Astrocyte (in vitro differentiated cells and primary cell): ENCODE data around the gene LRRK2. TPM values are rescaled to one million over a fixed set of nuclear protein-coding genes. Genes with fewer than 3 reads are reported as not detected.
A peak's percentile ranks its signal among the peaks of the same experiment; 100 is the strongest.

Source experiments
- DNase-seq: peaks from one replicate; pipeline ENCODE4 v3.0.0-alpha.2; 2010; ENCODE audit warnings: low read depth
- FAIRE-seq: peaks from 2 replicates; lab custom pipeline; 2011; peaks lifted over from hg19 to GRCh38; lab: Jason Lieb, UNC
- H2AFZ ChIP-seq: 2 replicates; pipeline ENCODE4 v1.6.0; 2012; ENCODE audit warnings: low read depth, low read length, inconsistent platforms
- H3K27ac ChIP-seq: 2 replicates; pipeline ENCODE4 v1.5.1; 2011; ENCODE audit warnings: low read depth, low read length, inconsistent platforms
- H3K27me3 ChIP-seq: 2 replicates; pipeline ENCODE4 v1.6.0; 2011; ENCODE audit warnings: low read length, inconsistent platforms; ENCODE audit not compliant: insufficient read depth
- H3K36me3 ChIP-seq: 2 replicates; pipeline ENCODE4 v1.5.1; 2011; ENCODE audit warnings: low read length, inconsistent platforms; ENCODE audit not compliant: insufficient read depth
- H3K4me1 ChIP-seq: 2 replicates; pipeline ENCODE4 v1.5.1; 2011; ENCODE audit warnings: low read length, inconsistent platforms; ENCODE audit not compliant: insufficient read depth
- H3K4me2 ChIP-seq: 2 replicates; pipeline ENCODE4 v1.6.0; 2012; ENCODE audit warnings: low read length, inconsistent platforms
- H3K4me3 ChIP-seq: 2 replicates; pipeline ENCODE4 v1.5.1; 2011; ENCODE audit warnings: low read depth, mild to moderate bottlenecking, low read length, inconsistent platforms; ENCODE audit not compliant: insufficient read depth
- H3K79me2 ChIP-seq: 2 replicates; pipeline ENCODE4 v1.6.0; 2012; ENCODE audit warnings: mild to moderate bottlenecking, low read length, inconsistent platforms; ENCODE audit not compliant: insufficient read depth
- H3K9ac ChIP-seq: 2 replicates; pipeline ENCODE4 v1.6.0; 2012; ENCODE audit warnings: mild to moderate bottlenecking, low read length, inconsistent platforms
- H3K9me3 ChIP-seq: 2 replicates; pipeline ENCODE4 v1.5.1; 2012; ENCODE audit warnings: low read depth, mild to moderate bottlenecking, low read length, inconsistent platforms; ENCODE audit not compliant: insufficient read depth
- H4K20me1 ChIP-seq: 2 replicates; pipeline ENCODE4 v1.6.0; 2012; ENCODE audit warnings: low read length, inconsistent platforms; ENCODE audit not compliant: insufficient read depth
- H3K27ac Mint-ChIP-seq: one replicate; pipeline ENCODE4 v1.8.0; 2021; ENCODE audit warnings: mild to moderate bottlenecking, mixed read lengths; ENCODE audit not compliant: unreplicated experiment
- H3K27me3 Mint-ChIP-seq: one replicate; pipeline ENCODE4 v1.8.0; 2021; ENCODE audit warnings: low read depth, mixed read lengths; ENCODE audit not compliant: unreplicated experiment
- H3K36me3 Mint-ChIP-seq: one replicate; pipeline ENCODE4 v1.8.0; 2021; ENCODE audit warnings: low read depth, mixed read lengths; ENCODE audit not compliant: unreplicated experiment
- H3K4me1 Mint-ChIP-seq: one replicate; pipeline ENCODE4 v1.8.0; 2021; ENCODE audit warnings: low read depth, mixed read lengths; ENCODE audit not compliant: unreplicated experiment
- H3K4me3 Mint-ChIP-seq: one replicate; pipeline ENCODE4 v1.8.0; 2021; ENCODE audit warnings: mild to moderate bottlenecking, moderate library complexity, mixed read lengths; ENCODE audit not compliant: unreplicated experiment
- H3K9me3 Mint-ChIP-seq: one replicate; pipeline ENCODE4 v1.8.0; 2021; ENCODE audit warnings: mild to moderate bottlenecking, mixed read lengths; ENCODE audit not compliant: unreplicated experiment
- EZH2 ChIP-seq: IDR thresholded peaks from 2 replicates; pipeline ENCODE4 v1.6.1; 2012; ENCODE audit warnings: mild to moderate bottlenecking, low read length, inconsistent platforms; ENCODE audit not compliant: insufficient read depth
- total RNA-seq: library from RNA; stranded (reverse); gene quantifications from 2 replicates; pipeline ENCODE4 v1.2.1, GENCODE V29; 2021
- TF ChIP-seq, protein P1 (sequence below): IDR thresholded peaks from 2 replicates; pipeline ENCODE4 v1.5.1; 2011; ENCODE audit warnings: low read depth, mild to moderate bottlenecking, inconsistent platforms, low read length, moderate library complexity; ENCODE audit not compliant: insufficient read depth

LRRK2 gene
- total RNA-seq, 1 donor from 2014 or later = 0.02 TPM

DNA sequence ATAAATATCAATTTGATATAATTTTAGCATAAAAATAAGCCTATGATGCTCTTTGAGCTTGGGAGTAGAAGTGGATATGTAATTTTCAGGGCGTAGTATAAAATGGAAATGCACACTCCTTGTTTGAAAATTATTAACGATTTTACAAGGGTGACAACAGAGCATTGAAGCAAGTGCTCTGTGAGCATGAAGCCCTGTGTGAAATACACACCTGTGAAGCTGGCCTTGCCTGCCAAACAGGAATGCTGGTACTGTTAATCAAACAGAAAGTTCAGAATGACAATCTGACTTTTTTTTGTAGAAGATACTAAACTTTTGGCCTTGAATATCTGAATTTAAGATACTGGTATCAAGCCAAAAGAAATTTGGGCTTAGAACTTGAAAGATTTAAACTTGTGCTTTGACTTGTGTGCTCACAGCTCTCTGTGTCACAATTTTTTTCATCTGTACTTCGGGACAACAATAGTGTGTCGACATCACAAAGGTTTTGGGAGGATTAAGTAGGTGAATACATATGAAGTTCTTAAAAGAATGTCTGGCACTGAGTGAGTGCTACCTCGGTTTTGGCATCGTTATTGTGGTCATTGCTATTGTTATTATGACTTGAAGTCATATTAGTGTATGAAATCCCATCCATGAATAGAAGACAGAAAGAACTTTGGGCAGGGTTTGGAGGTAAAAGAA, 47.3 kb downstream of the LRRK2 start:
- no peaks in the 10 kb centered on the region for H3K79me2 ChIP-seq
- Mint-ChIP-seq H3K36me3 (no peaks in the 10 kb centered on the region), H3K4me3 (no peak overlapping the region), H3K4me1 (no peaks in the 10 kb centered on the region), H3K27me3 (no peaks in the 10 kb centered on the region), H3K9me3 (no peaks in the 10 kb centered on the region), H3K27ac (no peak overlapping the region)
- H3K27me3 ChIP-seq = no peaks in the 10 kb centered on the region
- H3K36me3 ChIP-seq = no peaks in the 10 kb centered on the region
- no peak for TF ChIP-seq EZH2
- TF ChIP-seq, protein P1, sequence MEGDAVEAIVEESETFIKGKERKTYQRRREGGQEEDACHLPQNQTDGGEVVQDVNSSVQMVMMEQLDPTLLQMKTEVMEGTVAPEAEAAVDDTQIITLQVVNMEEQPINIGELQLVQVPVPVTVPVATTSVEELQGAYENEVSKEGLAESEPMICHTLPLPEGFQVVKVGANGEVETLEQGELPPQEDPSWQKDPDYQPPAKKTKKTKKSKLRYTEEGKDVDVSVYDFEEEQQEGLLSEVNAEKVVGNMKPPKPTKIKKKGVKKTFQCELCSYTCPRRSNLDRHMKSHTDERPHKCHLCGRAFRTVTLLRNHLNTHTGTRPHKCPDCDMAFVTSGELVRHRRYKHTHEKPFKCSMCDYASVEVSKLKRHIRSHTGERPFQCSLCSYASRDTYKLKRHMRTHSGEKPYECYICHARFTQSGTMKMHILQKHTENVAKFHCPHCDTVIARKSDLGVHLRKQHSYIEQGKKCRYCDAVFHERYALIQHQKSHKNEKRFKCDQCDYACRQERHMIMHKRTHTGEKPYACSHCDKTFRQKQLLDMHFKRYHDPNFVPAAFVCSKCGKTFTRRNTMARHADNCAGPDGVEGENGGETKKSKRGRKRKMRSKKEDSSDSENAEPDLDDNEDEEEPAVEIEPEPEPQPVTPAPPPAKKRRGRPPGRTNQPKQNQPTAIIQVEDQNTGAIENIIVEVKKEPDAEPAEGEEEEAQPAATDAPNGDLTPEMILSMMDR = no peak
- H3K27ac ChIP-seq = no peak overlapping the region
- no peak for FAIRE-seq
- H3K4me1 ChIP-seq = no peaks in the 10 kb centered on the region
- no peak overlapping the region for H2AFZ ChIP-seq
- no peak for DNase-seq
- H3K4me3 ChIP-seq = no peak overlapping the region
- H3K4me2 ChIP-seq = no peak overlapping the region
- no peaks in the 10 kb centered on the region for H4K20me1 ChIP-seq
- no peaks in the 10 kb centered on the region for H3K9me3 ChIP-seq
- H3K9ac ChIP-seq = no peak overlapping the region

DNA sequence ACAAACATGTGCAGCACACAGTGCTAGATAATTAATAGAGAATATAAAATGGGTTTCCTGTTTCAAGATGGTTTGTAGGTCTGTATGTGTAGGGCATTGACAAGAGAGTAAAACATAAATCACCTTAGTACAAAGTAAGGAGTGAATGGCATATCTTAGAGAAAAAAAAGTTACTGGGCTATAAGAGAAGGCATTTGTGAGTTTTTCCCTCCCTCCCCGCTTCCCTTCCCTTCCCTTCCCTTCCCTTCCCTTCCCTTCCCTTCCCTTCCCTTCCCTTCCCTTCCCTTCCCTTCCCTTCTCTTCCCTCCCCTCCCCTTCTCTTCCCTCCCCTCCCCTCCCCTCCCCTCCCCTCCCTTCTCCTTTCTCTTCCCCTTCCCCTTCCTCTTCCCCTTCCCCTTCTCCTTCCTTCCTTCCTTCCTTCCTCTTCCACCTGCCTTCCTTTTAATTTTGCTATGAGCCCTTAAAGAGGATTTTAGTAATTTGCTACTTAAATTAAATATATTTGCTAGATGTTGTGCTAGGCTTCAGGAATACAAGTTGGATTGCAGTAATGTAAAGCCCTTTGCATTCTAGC, 57.1 kb downstream of the LRRK2 start:
- no peaks in the 10 kb centered on the region for H3K27me3 Mint-ChIP-seq
- DNase-seq (no peak), FAIRE-seq (no peak)
- no peaks in the 10 kb centered on the region for H3K9me3 Mint-ChIP-seq
- Histone ChIP-seq H4K20me1 (no peaks in the 10 kb centered on the region), H3K4me1 (no peaks in the 10 kb centered on the region), H3K27me3 (no peaks in the 10 kb centered on the region), H3K79me2 (no peaks in the 10 kb centered on the region), H3K4me3 (no peak overlapping the region), H3K27ac (no peak overlapping the region), H3K9ac (no peak overlapping the region), H2AFZ (no peak overlapping the region), H3K4me2 (no peak overlapping the region), H3K9me3 (no peaks in the 10 kb centered on the region), H3K36me3 (no peaks in the 10 kb centered on the region)
- no peak overlapping the region for H3K27ac Mint-ChIP-seq
- no peak for TF ChIP-seq EZH2
- TF ChIP-seq, protein P1 = no peak
- H3K36me3 Mint-ChIP-seq = no peaks in the 10 kb centered on the region
- no peaks in the 10 kb centered on the region for H3K4me1 Mint-ChIP-seq
- H3K4me3 Mint-ChIP-seq = no peak overlapping the region

DNA sequence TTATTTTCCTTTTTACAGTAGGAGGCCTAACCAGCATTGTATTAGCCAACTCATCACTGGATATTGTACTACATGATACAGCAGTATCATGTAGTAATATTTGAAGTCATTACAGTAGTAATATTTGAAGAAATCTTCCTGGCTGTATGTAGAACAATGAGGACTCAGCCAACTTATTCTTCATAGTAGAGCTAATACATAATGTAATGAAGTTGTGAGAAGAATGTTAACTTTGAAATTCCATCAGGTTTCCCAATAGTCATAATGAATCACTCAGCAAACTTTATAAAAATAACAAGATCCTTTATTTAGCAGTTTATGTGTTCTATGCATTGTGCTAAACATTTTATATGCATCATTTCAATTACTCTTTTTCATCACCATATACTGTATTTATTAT, 61.8 kb downstream of the LRRK2 start:
- no peaks in the 10 kb centered on the region for H3K27me3 Mint-ChIP-seq
- H3K36me3 ChIP-seq = no peaks in the 10 kb centered on the region
- TF ChIP-seq, protein P1 = no peak
- TF ChIP-seq EZH2 = no peak
- no peaks in the 10 kb centered on the region for H4K20me1 ChIP-seq
- no peaks in the 10 kb centered on the region for H3K79me2 ChIP-seq
- no peaks in the 10 kb centered on the region for H3K4me1 ChIP-seq
- H3K9me3 ChIP-seq = no peaks in the 10 kb centered on the region
- no peak for DNase-seq
- H3K4me1 Mint-ChIP-seq = no peaks in the 10 kb centered on the region
- H3K27ac ChIP-seq = no peak overlapping the region
- H2AFZ ChIP-seq = no peak overlapping the region
- no peak overlapping the region for H3K4me3 ChIP-seq
- H3K4me2 ChIP-seq = no peak overlapping the region
- H3K36me3 Mint-ChIP-seq = no peaks in the 10 kb centered on the region
- H3K9ac ChIP-seq = no peak overlapping the region
- no peaks in the 10 kb centered on the region for H3K27me3 ChIP-seq
- H3K4me3 Mint-ChIP-seq = no peak overlapping the region
- H3K9me3 Mint-ChIP-seq = no peaks in the 10 kb centered on the region
- no peak overlapping the region for H3K27ac Mint-ChIP-seq
- peak; percentile 20 for FAIRE-seq
